A549 (cell line): ENCODE results near the gene MTRF1L. TPM values are rescaled to one million over a fixed set of nuclear protein-coding genes. Genes with fewer than 3 reads are reported as not detected.

ENCODE experiments used
- ATAC-seq, 2 experiments: fragments of 200-7000 bp in 1 of 2; fragments of >200 bp in 1 of 2; cut with Nextera tagmentation in 1 of 2; cut with Tn5 transposase in 1 of 2; 3 replicates each; pipeline versions ENCODE4 v1.8.0 to v1.9.1; 2018 to 2020; ENCODE audit warnings: mild to moderate bottlenecking in 1 of 2, moderate library complexity in 1 of 2
- CTCF ChIA-PET: fragments of 300-600 bp; sonication (Branson Sonifier 250); formaldehyde crosslinking; extraction: SDS; loops from one replicate; lab custom pipeline; 2021; ENCODE audit warnings: antibody characterized with exemption, inconsistent platforms; lab: Yijun Ruan, JAX
- POLR2A ChIA-PET: fragments of 350-600 bp; formaldehyde crosslinking; extraction: SDS; loops from one replicate; lab custom pipeline; 2021; ENCODE audit warnings: antibody characterized with exemption, inconsistent platforms; lab: Yijun Ruan, JAX
- DNase-seq, 2 experiments: peaks; one replicate each; pipeline versions ENCODE4 v3.0.0 to v3.0.0-alpha.2; 2011 to 2016; ENCODE audit warnings: low read depth in 1 of 2, low spot score in 1 of 2
- FAIRE-seq: peaks from 2 replicates; lab custom pipeline; 2011; peaks lifted over from hg19 to GRCh38; lab: Jason Lieb, UNC
- H3K27ac ChIP-seq, 2 experiments: fragments of >200 bp; sonication (Bioruptor Twin); formaldehyde crosslinking; 3 replicates each; pipeline ENCODE4 v1.5.1; 2016 to 2017
- H3K4me1 ChIP-seq: fragments of >200 bp; sonication (Bioruptor Twin); formaldehyde crosslinking; 3 replicates; pipeline ENCODE4 v1.6.1; 2016
- H3K4me2 ChIP-seq: fragments of >200 bp; sonication (Bioruptor Twin); formaldehyde crosslinking; 3 replicates; pipeline ENCODE4 v1.6.1; 2016
- H3K4me3 ChIP-seq: fragments of >200 bp; sonication (Bioruptor Twin); formaldehyde crosslinking; 3 replicates; pipeline ENCODE4 v1.5.1; 2016
- H3K9me3 ChIP-seq: fragments of >200 bp; sonication (Bioruptor Twin); formaldehyde crosslinking; 3 replicates; pipeline ENCODE4 v1.6.1; 2016
- BHLHE40 ChIP-seq: IDR thresholded peaks from 2 replicates; pipeline ENCODE4 v1.6.1; 2012; ENCODE audit warnings: low read depth, low read length, inconsistent platforms
- CBX2 ChIP-seq: fragments of 200-600 bp; sonication (generic); IDR thresholded peaks from 2 replicates; pipeline ENCODE4 v1.6.1; 2016; ENCODE audit warnings: low read depth, mild to moderate bottlenecking, borderline replicate concordance
- CBX8 ChIP-seq: fragments of 200-600 bp; sonication (generic); IDR thresholded peaks from 2 replicates; pipeline ENCODE4 v1.6.1; 2016
- CEBPB ChIP-seq, 2 experiments: fragments of >200 bp in 1 of 2; sonication (Bioruptor Twin) in 1 of 2; formaldehyde crosslinking in 1 of 2; IDR thresholded peaks; 2 replicates each; pipeline ENCODE4 v1.6.1; 2012 to 2016
- CHD2 ChIP-seq: fragments of 150-350 bp; IDR thresholded peaks from 2 replicates; pipeline ENCODE4 v1.6.1; 2014; ENCODE audit warnings: low read length; ENCODE audit not compliant: partially characterized antibody
- CHD4 ChIP-seq: fragments of 200-600 bp; sonication (generic); IDR thresholded peaks from 2 replicates; pipeline ENCODE4 v1.6.1; 2016; ENCODE audit warnings: antibody characterized with exemption, mild to moderate bottlenecking, borderline replicate concordance
- E2F6 ChIP-seq: IDR thresholded peaks from 2 replicates; pipeline ENCODE4 v1.6.1; 2012; ENCODE audit warnings: low read depth, borderline replicate concordance
- EHF ChIP-seq: fragments of 250-450 bp; sonication (Bioruptor Pico); IDR thresholded peaks from 2 replicates; pipeline ENCODE4 v1.5.0; 2020; ENCODE audit warnings: mild to moderate bottlenecking
- EHMT2 ChIP-seq: fragments of 200-600 bp; sonication (generic); IDR thresholded peaks from 2 replicates; pipeline ENCODE4 v1.6.1; 2016; ENCODE audit warnings: antibody characterized with exemption, low read depth, mild to moderate bottlenecking, moderate library complexity
- EP300 ChIP-seq, 2 experiments: fragments of >200 bp; sonication (Bioruptor Twin); formaldehyde crosslinking; IDR thresholded peaks; 2 replicates in 1 of 2; 3 replicates in 1 of 2; pipeline ENCODE4 v1.6.1; 2016 to 2017
- ESRRA ChIP-seq: fragments of 150-350 bp; IDR thresholded peaks from 2 replicates; pipeline ENCODE4 v1.6.1; 2014; ENCODE audit warnings: mild to moderate bottlenecking, low read length, borderline replicate concordance
- HES2 ChIP-seq: fragments of >200 bp; sonication (Bioruptor Twin); formaldehyde crosslinking; IDR thresholded peaks from 2 replicates; pipeline ENCODE4 v1.6.1; 2016
- HOXB13 ChIP-seq: fragments of 250-450 bp; sonication (Bioruptor Pico); IDR thresholded peaks from 2 replicates; pipeline ENCODE4 v1.5.0; 2020; ENCODE audit warnings: low read depth, mild to moderate bottlenecking, moderate library complexity
- HOXB5 ChIP-seq: fragments of 250-450 bp; sonication (Bioruptor Pico); IDR thresholded peaks from 2 replicates; pipeline ENCODE4 v1.5.0; 2020; ENCODE audit warnings: mild to moderate bottlenecking, moderate library complexity
- JUNB ChIP-seq: fragments of >200 bp; sonication (Bioruptor Twin); formaldehyde crosslinking; IDR thresholded peaks from 2 replicates; pipeline ENCODE4 v1.6.1; 2016
- KDM1A ChIP-seq: fragments of 200-600 bp; sonication (generic); IDR thresholded peaks from 2 replicates; pipeline ENCODE4 v1.6.1; 2016; ENCODE audit warnings: low read depth, mild to moderate bottlenecking
- KDM5A ChIP-seq: fragments of 200-600 bp; sonication (generic); IDR thresholded peaks from 2 replicates; pipeline ENCODE4 v1.6.1; 2016; ENCODE audit warnings: antibody characterized with exemption, mild to moderate bottlenecking
- MYC ChIP-seq: IDR thresholded peaks from 2 replicates; pipeline ENCODE4 v1.6.1; 2012; ENCODE audit warnings: mild to moderate bottlenecking, inconsistent platforms, low read length, improper control_type of control experiment, borderline replicate concordance
- NFE2L2 ChIP-seq: fragments of 150-350 bp; conservative IDR thresholded peaks from 2 replicates; pipeline ENCODE4 v1.6.1; 2014; ENCODE audit warnings: low read length
- NR3C1 ChIP-seq: fragments of >200 bp; sonication (Bioruptor Twin); formaldehyde crosslinking; IDR thresholded peaks from 3 replicates; pipeline ENCODE4 v1.6.1; 2017
- RAD21 ChIP-seq, 2 experiments: fragments of >200 bp in 1 of 2; sonication (Bioruptor Twin) in 1 of 2; formaldehyde crosslinking in 1 of 2; IDR thresholded peaks in 1 of 2; conservative IDR thresholded peaks in 1 of 2; 2 replicates in 1 of 2; 3 replicates in 1 of 2; pipeline ENCODE4 v1.6.1; 2012 to 2018; ENCODE audit warnings: inconsistent platforms in 1 of 2
- TP53 ChIP-seq: fragments of 250-450 bp; sonication (Bioruptor Pico); IDR thresholded peaks from 2 replicates; pipeline ENCODE4 v1.5.0; 2021; ENCODE audit warnings: mild to moderate bottlenecking, moderate library complexity
- USF2 ChIP-seq: fragments of 450-650 bp; IDR thresholded peaks from 2 replicates; pipeline ENCODE4 v1.6.1; 2014; ENCODE audit warnings: antibody characterized with exemption
- ZC3H11A ChIP-seq: fragments of 450-650 bp; IDR thresholded peaks from 2 replicates; pipeline ENCODE4 v1.6.1; 2014; ENCODE audit warnings: antibody characterized with exemption, mild to moderate bottlenecking
- ZFP36 ChIP-seq: fragments of 450-650 bp; IDR thresholded peaks from 2 replicates; pipeline ENCODE4 v1.6.1; 2014; ENCODE audit warnings: borderline replicate concordance; ENCODE audit not compliant: partially characterized antibody
- ZNF302 ChIP-seq: fragments of 250-450 bp; sonication (Bioruptor Pico); IDR thresholded peaks from 2 replicates; pipeline ENCODE4 v1.9.0; 2021; ENCODE audit warnings: inconsistent platforms, mild to moderate bottlenecking, moderate library complexity
- ZSCAN20 ChIP-seq: fragments of 250-450 bp; sonication (Bioruptor Pico); IDR thresholded peaks from 2 replicates; pipeline ENCODE4 v1.8.0; 2022; ENCODE audit warnings: mild to moderate bottlenecking, moderate library complexity
- WGBS: methylation state at CpG from one replicate; pipeline ENCODE4 v1.1.6; 2017; ENCODE audit errors: missing lambda C conversion rate; 5-methylcytosine and 5-hydroxymethylcytosine counted together
- polyA plus RNA-seq, 4 experiments: library from polyadenylated mRNA; depleted of rRNA in 3 of 4; stranded (reverse); fragments of >200 nt; fragmentation: RNase III in 1 of 4; extraction: RNeasy Plus Mini Kit Qiagen cat#74134 plus additional on column Dnase treatment in 1 of 4; gene quantifications; 2 replicates in 3 of 4; 3 replicates in 1 of 4; pipeline ENCODE4 v1.2.3, GENCODE V29; 2011 to 2017
- TF ChIP-seq, protein P1 (sequence below): fragments of >200 bp; sonication (Bioruptor Twin); formaldehyde crosslinking; IDR thresholded peaks from 3 replicates; pipeline ENCODE4 v1.6.1; 2016
- TF ChIP-seq, protein P2 (sequence below): fragments of 200-600 bp; sonication (generic); IDR thresholded peaks from 2 replicates; pipeline ENCODE4 v1.6.1; 2016; ENCODE audit warnings: antibody characterized with exemption, mild to moderate bottlenecking, moderate library complexity
- TF ChIP-seq, protein P3 (sequence below): fragments of 150-350 bp; IDR thresholded peaks from 2 replicates; pipeline ENCODE4 v1.6.1; 2014; ENCODE audit warnings: low read depth, mild to moderate bottlenecking, low read length

The MTRF1L gene
- polyA plus RNA-seq, 2 of the 4 experiments (the other 2 are of a cell fraction), result 14.3 to 22.6 TPM

DNA sequence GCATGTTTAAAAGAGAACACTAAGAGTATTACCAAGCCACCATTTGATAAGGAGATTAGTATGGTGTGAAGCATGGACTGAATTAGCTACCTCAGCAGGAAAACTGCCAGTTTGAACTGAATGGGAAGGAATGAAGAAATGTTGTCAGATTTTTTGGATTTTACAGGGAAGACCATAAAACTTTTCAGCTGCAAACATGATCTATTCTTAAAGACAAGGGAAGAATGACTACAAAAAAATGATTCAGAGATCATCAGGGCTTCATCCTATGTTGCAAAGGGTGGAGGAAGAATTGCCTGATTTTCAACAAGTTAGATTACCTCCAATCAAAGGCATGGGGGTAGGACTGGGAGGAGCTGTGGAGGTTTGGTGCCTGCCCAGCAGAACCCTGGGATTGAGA lies 49.3 kb upstream of the MTRF1L start:
- peaks cover 2% of the 10 kb centered on the region; the same call in 1 of the 3 replicates for H3K4me1 ChIP-seq
- H3K9me3 ChIP-seq, result no peaks in the 10 kb centered on the region
- H3K27ac ChIP-seq, result no peak overlapping the region
- no peak for FAIRE-seq
- ChIA-PET CTCF (interaction anchor here (1.2 kb wide), 1 partner anchor 27 kb away, joined by 4 read pairs; no protein-coding TSS in a partner anchor), POLR2A (no interaction called here)
- no peak for DNase-seq
- TF ChIP-seq ZFP36 (no peak), CHD2 (no peak), USF2 (no peak), ZNF302 (CRISPR knock-in tag) (no peak), ESRRA (no peak), CHD4 (no peak), E2F6 (no peak), BHLHE40 (no peak), HES2 (no peak), CBX2 (no peak), RAD21 (conservative IDR thresholded peaks at IDR 0.05 in 1 of 2, IDR thresholded peaks at IDR 0.05 in 1 of 2) (no peak), KDM1A (no peak)
- TF ChIP-seq, protein P1, sequence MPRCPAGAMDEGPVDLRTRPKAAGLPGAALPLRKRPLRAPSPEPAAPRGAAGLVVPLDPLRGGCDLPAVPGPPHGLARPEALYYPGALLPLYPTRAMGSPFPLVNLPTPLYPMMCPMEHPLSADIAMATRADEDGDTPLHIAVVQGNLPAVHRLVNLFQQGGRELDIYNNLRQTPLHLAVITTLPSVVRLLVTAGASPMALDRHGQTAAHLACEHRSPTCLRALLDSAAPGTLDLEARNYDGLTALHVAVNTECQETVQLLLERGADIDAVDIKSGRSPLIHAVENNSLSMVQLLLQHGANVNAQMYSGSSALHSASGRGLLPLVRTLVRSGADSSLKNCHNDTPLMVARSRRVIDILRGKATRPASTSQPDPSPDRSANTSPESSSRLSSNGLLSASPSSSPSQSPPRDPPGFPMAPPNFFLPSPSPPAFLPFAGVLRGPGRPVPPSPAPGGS, result no peak
- ATAC-seq, result no peak
- no peak overlapping the region for H3K4me3 ChIP-seq
- no peak overlapping the region for H3K4me2 ChIP-seq

- FAIRE-seq (no peak), ATAC-seq (no peak), DNase-seq (no peak)
- Histone ChIP-seq H3K4me3 (no peak overlapping the region), H3K27ac (no peak overlapping the region), H3K4me2 (no peak overlapping the region), H3K4me1 (no peaks in the 10 kb centered on the region), H3K9me3 (no peaks in the 10 kb centered on the region)
- POLR2A ChIA-PET, result no interaction called here
- WGBS, result 92% methylated on average over 3 of the region's 3 CpGs
- CTCF ChIA-PET, result no interaction called here
- TF ChIP-seq CBX8 (no peak), EHMT2 (no peak), HOXB13 (CRISPR knock-in tag) (no peak), ZFP36 (no peak), HOXB5 (CRISPR knock-in tag) (no peak), ZC3H11A (no peak), RAD21 (conservative IDR thresholded peaks at IDR 0.05 in 1 of 2, IDR thresholded peaks at IDR 0.05 in 1 of 2) (no peak), EHF (CRISPR knock-in tag) (no peak), EP300 (IDR thresholded peaks at IDR 0.05) (no peak), NR3C1 (no peak), NFE2L2 (no peak), JUNB (no peak), MYC (no peak), CEBPB (IDR thresholded peaks at IDR 0.05) (no peak), TP53 (CRISPR knock-in tag) (no peak), KDM5A (no peak), ZSCAN20 (no peak)
- TF ChIP-seq, protein P2, sequence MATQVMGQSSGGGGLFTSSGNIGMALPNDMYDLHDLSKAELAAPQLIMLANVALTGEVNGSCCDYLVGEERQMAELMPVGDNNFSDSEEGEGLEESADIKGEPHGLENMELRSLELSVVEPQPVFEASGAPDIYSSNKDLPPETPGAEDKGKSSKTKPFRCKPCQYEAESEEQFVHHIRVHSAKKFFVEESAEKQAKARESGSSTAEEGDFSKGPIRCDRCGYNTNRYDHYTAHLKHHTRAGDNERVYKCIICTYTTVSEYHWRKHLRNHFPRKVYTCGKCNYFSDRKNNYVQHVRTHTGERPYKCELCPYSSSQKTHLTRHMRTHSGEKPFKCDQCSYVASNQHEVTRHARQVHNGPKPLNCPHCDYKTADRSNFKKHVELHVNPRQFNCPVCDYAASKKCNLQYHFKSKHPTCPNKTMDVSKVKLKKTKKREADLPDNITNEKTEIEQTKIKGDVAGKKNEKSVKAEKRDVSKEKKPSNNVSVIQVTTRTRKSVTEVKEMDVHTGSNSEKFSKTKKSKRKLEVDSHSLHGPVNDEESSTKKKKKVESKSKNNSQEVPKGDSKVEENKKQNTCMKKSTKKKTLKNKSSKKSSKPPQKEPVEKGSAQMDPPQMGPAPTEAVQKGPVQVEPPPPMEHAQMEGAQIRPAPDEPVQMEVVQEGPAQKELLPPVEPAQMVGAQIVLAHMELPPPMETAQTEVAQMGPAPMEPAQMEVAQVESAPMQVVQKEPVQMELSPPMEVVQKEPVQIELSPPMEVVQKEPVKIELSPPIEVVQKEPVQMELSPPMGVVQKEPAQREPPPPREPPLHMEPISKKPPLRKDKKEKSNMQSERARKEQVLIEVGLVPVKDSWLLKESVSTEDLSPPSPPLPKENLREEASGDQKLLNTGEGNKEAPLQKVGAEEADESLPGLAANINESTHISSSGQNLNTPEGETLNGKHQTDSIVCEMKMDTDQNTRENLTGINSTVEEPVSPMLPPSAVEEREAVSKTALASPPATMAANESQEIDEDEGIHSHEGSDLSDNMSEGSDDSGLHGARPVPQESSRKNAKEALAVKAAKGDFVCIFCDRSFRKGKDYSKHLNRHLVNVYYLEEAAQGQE, result no peak
- TF ChIP-seq, protein P3, sequence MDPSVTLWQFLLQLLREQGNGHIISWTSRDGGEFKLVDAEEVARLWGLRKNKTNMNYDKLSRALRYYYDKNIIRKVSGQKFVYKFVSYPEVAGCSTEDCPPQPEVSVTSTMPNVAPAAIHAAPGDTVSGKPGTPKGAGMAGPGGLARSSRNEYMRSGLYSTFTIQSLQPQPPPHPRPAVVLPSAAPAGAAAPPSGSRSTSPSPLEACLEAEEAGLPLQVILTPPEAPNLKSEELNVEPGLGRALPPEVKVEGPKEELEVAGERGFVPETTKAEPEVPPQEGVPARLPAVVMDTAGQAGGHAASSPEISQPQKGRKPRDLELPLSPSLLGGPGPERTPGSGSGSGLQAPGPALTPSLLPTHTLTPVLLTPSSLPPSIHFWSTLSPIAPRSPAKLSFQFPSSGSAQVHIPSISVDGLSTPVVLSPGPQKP, result no peak
- TF ChIP-seq, all 56 proteins: peak for 0
Measured at GRCh38 chr6:153048631-153049030, 46.1 kb upstream of the MTRF1L start.
